ENCODE measurements around the gene MMP21. TPM values are rescaled to one million over a fixed set of nuclear protein-coding genes. Genes with fewer than 3 reads are reported as not detected.

MMP21 gene
- total and polyA plus RNA-seq, 2 experiments from 2014 or later, result not detected

- TF ChIP-seq CTCF (conservative IDR thresholded peaks at IDR 0.05; ENCODE audit: low read depth in 2 of 2) (no peak), NANOG (IDR thresholded peaks at IDR 0.05; ENCODE audit: borderline replicate concordance) (no peak), EZH2 (IDR thresholded peaks at IDR 0.05; ENCODE audit: low read depth, unreplicated experiment) (no peak), STAT1 (IDR thresholded peaks at IDR 0.05; ENCODE audit: unreplicated experiment) (no peak), CREB1 (CRISPR knock-in tag; IDR thresholded peaks at IDR 0.05; ENCODE audit: low read depth) (peak; percentile 47; the same call in 1 of the 2 replicates), POLR2AphosphoS5 (IDR thresholded peaks at IDR 0.05; ENCODE audit: low read depth) (peak; percentile 84), JUNB (IDR thresholded peaks at IDR 0.05; ENCODE audit: unreplicated experiment) (no peak), EZH2phosphoT487 (IDR thresholded peaks at IDR 0.05; ENCODE audit: unreplicated experiment) (no peak), ZNF114 (CRISPR knock-in tag; IDR thresholded peaks at IDR 0.05) (no peak)
- TF ChIP-seq, protein P1, sequence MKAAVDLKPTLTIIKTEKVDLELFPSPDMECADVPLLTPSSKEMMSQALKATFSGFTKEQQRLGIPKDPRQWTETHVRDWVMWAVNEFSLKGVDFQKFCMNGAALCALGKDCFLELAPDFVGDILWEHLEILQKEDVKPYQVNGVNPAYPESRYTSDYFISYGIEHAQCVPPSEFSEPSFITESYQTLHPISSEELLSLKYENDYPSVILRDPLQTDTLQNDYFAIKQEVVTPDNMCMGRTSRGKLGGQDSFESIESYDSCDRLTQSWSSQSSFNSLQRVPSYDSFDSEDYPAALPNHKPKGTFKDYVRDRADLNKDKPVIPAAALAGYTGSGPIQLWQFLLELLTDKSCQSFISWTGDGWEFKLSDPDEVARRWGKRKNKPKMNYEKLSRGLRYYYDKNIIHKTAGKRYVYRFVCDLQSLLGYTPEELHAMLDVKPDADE (IDR thresholded peaks at IDR 0.05), result 0 out of 2 replicates have a peak, but pooled peaks have one; percentile 44
These were observed 47.4 kb upstream of the MMP21 start, which contains the start of the genes BCCIP and UROS (continued) for GRCh38 chr10:125822878-125823662.

DNA sequence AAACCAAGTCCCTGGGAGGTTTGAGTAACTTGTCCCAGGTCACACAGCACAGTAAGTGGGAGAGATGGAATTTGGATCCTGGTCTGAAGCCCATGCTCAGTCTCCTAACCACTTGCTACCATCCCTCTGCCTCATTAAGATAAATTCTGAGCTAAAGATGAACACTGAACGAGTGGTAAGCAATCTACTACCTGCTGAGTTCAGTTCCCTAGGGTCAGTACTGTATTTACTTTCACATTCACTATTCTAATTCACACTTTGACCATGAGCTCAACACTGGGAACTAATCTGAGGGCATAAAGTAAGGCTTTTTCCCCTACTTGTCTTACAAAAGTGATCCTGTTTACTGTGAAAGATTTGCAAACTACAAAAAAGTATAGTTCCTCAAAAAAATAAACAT, 45.1 kb upstream of the MMP21 start:
- peaks cover 36% of the 10 kb centered on the region for H3K79me2 ChIP-seq (replicated peaks; ENCODE audit: insufficient read depth)
- DNase-seq (ENCODE audit: low spot score), result no peak
- no peaks in the 10 kb centered on the region for H3K9me3 Mint-ChIP-seq

More for the DNA sequence above, 45.1 kb upstream of the MMP21 start:
- Histone ChIP-seq H3K4me1 (ENCODE audit: insufficient read depth) (peaks cover 10% of the 10 kb centered on the region), H3K27me3 (ENCODE audit: insufficient read depth) (no peaks in the 10 kb centered on the region), H3K4me2 (no peak overlapping the region), H3F3A (replicated peaks; ENCODE audit: low read depth) (no peaks in the 10 kb centered on the region), H3K4me3 (no peak overlapping the region), H3K36me3 (ENCODE audit: insufficient read depth) (no peaks in the 10 kb centered on the region), H4K20me1 (replicated peaks; ENCODE audit: insufficient read depth) (peaks cover 17% of the 10 kb centered on the region; the same call in 1 of the 2 replicates), H2AFZ (no peak overlapping the region), H3K9me2 (ENCODE audit: insufficient read depth) (no peaks in the 10 kb centered on the region), H3K27ac (ENCODE audit: low read depth) (no peak overlapping the region)
- Mint-ChIP-seq H3K27me3 (ENCODE audit: insufficient read depth, low read depth, poor library complexity) (no peaks in the 10 kb centered on the region), H3K4me3 (no peak overlapping the region), H3K27ac (no peak overlapping the region), H3K4me1 (peaks cover 5% of the 10 kb centered on the region; the same call in 2 of the 3 replicates), H3K36me3 (ENCODE audit: low read depth) (peaks cover 2% of the 10 kb centered on the region; the same call in 1 of the 3 replicates)
- ATAC-seq, result no peak
- TF ChIP-seq POLR2AphosphoS5 (IDR thresholded peaks at IDR 0.05; ENCODE audit: low read depth) (no peak), STAT1 (IDR thresholded peaks at IDR 0.05; ENCODE audit: unreplicated experiment) (no peak)
